Measurements from ENCODE around the gene NKAIN1.
"Not testable (repeated sequence)": the region's sequence is repeated elsewhere in the genome, so short reads cannot be mapped to it uniquely, and the experiment has no call there.

Gene NKAIN1

DNA sequence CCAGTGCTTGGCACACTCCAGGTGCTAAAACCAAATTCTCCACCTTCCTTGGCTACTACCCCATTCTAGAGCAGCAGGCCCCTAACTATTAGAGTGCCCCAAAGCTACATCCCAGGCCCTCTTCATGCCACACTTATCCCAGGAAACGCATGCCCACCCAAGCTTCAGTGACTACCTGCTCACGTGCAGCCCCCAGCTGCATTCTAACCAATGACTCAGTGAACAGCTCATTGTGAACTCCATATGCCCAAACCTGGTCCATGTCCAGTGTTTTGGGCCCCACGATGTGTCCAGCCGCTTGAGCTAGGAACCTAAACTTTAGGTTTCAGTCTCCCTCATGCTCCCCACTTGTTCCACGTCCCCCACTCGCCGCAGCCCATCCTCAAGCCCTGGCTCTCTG, 41.5 kb downstream of the NKAIN1 start:
- no peak for DNase-seq (ENCODE audit: low read depth, low spot score)

DNA sequence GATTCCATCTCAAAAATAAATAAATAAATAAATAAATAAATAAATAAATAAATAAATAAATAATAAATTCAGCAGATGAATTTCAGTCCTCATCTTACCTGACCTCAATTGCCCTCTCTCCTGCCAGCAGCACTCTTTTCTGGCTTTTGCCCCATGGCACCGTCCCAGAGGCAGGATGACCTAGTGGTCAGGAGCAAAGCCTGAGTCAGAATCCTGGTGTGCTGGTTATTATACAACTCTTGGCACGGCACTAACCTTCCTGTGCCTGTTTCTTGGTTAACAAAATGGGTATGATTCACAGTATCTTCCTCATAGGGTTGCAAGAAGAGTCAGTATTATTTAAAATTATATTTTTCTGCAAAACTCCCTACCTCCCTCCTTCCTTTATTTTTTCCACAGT, 43.0 kb downstream of the NKAIN1 start:
- no peak for DNase-seq (ENCODE audit: low read depth, low spot score)

DNA sequence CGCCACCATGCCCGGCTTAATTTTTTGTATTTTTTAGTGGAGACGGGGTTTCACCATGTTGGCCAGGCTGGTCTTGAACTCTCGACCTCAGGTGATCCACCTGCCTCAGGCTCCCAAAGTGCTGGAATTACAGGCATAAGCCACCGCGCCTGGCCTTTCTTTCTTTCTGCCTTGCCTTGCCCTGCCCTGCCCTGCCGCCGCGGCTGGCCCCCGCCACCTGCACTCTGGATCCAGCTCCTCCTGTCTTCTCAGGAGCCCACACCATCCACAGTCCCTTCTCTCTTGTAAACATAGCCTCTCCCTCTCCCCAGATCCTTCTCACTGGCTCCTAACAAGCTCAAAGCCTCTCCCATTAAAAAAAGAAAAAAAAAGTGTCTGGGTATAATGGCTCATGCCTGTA, 44.4 kb downstream of the NKAIN1 start:
- DNase-seq (ENCODE audit: low read depth, low spot score) = not testable (repeated sequence)

DNA sequence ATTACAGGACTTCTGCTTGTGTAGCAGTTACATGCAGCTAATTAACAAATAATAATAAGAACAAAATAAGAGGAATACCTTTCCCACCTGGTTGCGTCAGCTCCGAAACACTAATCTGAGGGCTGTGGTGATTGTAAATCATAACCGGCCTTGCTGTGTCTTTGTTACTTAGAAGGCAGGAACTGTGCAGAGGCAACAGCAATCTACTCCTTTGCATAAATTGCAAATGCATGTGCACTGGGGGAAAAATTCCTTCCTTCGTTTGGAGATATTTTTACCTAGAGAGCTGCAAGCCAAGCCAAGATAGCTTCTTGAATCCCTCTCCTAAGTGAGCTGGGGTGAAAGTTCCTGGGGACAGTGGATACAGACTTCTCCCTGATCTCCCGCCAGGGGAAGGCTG, 46.0 kb downstream of the NKAIN1 start:
- no peak for DNase-seq (ENCODE audit: low read depth, low spot score)

DNA sequence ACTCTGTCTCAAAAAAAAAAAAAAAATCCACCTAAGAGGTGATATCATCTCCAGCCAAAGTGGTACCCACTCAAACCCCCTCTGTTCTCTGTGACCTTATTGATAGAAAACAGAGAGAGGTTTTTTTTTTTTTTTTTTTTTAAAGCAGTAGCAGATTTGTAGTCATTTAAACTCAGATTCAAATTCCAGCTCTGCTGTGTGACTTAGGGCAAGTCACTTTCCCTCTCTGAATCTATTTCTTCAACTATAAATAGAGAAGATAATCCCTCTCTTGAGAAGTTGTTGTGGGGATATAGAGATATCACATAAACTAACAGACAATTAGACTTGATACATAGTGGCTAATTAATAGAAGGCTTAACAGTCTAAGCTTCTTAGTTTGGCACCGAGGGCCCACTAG, 48.4 kb downstream of the NKAIN1 start:
- no peak for DNase-seq (ENCODE audit: low read depth, low spot score)

DNA sequence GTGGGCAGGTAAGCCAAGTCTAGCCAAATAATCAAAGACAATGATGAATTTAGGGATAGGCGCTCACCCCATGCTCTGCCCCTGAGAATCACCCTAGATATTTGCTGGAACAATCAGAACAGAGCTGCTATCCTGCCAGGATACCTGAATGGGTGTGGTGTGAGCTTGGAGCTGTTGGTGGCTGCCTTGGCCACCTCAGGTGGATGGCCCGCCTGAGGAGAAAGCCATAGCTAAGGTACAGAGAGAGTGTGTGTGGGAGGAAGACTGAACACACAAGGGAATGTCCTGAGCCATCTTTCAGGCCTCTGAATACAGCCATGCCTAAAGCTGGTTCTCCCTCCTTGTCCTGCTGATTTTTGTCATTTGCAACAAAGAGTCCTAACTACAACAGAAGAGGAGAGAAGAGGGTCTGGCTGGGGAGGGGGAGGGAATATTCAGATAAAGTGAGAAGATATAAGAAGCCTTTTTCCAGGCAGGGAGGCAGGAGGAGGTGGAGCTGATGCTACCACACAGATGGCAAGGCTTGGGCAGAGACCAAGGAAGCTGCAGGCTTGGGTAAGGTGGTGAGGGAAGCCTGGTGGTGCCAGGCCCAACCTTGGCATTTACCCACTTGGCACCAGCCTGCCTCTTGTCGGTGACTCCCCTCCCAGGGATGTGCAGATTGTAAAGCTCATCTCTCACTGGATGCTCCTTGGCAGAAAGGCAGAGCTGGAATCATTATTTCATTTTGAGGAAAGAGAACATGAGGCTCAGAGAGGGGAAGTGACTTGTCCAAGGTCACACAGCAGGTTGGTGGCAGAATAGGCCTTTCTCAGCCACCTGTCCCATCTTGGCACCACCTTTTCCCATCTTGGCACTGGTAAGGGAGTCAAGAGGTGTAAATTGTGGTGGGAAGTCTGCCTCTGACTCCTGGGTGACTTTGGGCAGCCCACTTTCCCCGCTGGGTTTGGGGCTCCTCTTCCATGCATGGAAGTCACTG, 49.7 kb downstream of the NKAIN1 start:
- DNase-seq (ENCODE audit: low read depth, low spot score) = no peak

DNA sequence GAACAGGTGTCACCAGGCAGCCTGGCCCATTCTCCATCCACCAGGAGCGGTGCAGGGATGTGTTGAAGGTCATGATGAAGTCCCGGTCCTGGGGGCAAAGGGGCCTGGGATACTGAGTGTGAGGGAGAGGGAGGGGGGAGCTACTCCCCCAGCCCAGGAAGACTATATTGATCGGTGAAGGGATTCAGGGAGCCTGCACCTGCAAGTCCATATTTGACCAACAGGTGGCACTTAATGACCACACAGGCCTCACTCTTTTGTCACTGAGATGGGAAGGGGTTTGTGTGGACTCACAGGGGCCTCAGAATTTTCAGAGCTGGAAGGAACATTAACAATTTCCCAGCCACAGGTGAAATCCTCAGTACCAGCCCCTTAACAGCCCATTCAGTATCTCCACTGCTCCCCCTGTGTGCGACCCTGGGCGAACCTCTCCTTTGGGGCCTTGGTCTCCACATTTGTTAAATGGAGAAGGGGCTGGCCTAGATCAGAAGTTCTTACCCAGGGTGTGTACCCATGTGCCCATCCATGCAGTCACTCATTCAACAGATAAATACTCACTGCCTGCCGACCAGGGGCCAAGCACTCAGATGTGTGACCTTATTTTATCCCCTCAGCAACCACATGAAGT, 55.6 kb downstream of the NKAIN1 start:
- no peak for DNase-seq (ENCODE audit: low read depth, low spot score)

DNA sequence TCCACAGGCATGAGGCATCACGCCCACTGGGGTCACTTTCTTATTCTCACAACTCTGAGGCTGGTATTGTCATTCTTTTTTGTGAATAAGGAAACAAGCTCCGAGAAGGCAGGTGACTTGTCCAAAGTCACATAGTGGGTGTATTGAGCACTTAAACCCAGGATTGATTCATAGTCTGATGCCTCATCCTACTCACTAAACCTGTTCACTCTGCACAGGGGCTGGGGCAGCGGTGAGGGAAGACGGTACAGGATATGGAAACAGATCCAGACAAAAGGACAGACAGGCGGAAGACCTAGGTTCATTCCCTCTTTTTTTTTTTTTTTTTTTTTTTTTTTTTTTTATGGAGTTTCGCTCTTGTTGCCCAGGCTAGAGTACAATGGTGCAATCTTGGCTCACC, 56.6 kb downstream of the NKAIN1 start:
- no peak for DNase-seq (ENCODE audit: low read depth, low spot score)

DNA sequence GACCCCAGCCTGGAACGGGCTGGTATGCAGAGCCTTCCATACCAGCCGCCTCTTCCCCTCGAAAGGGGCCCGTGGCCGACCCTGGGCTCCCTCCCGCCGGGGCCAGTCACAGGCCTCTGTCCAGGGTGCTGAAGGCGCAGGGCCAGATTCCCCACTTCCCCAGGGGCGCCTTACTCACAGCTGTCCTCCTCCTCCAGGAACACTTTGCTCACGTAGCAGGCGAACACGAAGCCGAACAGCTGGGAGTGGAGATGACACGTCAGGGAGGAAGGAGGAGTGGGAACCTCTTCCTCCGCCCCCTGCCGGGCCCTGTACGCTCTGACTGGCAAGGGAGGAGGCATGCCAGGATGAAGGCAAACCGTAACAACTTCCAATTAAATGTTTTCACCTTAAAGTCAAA, 57.3 kb downstream of the NKAIN1 start:
- peak; percentile 71 for DNase-seq (ENCODE audit: low read depth, low spot score)

DNA sequence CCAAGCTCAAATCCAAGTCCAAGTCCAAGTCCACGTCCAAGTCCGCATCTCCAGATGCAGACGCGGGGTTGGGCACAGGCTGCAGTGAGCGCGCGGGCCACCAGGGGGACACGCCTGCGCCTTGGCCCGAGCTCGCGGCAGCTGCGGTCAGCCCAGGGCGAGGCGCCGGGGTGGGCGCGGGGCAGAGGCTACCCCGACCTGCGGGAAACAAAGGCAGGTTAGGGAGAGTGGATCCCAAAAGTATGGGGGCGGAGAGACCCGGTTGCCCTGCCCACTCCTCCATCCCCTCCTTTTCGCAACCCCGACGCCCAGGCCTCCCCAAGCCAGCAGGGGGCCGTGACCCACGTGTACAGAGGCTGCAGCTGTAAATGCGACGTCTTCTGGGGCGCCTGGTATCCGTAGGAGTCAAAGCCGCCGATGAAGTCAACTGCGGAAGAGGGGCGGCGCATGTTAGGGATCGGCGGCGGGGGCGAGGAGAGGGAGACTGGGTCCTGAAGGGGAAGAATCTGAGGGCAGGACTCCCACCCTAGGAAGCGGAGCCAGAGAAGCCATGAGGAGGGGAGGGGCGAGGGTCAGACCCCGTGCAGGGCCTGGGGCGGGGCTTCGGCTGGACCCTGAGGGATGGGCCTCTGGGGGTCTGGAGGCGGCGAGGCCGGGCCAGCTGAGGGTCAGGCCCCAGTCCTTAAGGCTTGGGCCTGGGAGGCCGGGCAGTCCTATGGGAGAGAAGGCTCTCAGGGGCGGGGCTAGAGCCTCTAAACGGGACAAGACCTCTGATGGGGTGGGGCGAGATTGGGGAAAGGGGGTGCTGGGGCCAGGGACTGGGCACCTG, 58.0 kb downstream of the NKAIN1 start:
- DNase-seq (ENCODE audit: low read depth, low spot score) = no peak

DNA sequence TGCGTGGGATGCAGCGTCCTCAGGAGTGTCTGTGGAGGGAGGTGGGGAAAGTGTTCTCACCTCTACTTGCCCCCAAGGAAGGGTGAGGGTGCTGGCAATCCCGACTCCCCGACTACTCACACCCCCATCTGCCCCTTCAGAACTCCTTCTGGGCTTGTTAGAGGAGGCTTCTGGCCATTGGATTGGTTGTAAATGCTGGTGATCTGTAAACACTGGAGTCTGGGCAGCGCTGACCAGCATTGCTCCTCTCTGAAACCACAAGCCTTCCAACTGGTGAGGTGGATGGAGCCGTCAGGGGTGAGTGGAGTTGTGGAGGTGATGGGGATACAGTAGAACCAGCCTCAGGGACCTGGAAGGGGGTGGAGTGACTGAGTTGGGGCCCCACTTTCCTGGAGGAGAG, 59.3 kb downstream of the NKAIN1 start:
- DNase-seq (ENCODE audit: low read depth, low spot score) = no peak

DNA sequence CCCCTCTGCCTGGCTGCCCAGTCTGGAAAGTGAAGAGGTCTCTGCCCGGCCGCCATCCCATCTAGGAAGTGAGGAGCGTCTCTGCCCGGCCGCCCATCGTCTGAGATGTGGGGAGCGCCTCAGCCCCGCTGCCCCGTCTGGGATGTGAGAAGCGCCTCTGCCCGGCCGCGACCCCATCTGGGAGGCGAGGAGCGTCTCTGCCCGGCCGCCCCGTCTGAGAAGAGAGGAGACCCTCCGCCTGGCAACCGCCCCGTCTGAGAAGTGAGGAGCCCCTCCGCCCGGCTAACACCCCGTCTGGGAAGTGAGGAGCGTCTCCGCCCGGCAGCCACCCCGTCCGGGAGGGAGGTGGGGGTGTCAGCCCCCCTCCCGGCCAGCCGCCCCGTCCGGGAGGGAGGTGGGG, 63.4 kb downstream of the NKAIN1 start:
- not testable (repeated sequence) for DNase-seq (ENCODE audit: low read depth, low spot score)

DNA sequence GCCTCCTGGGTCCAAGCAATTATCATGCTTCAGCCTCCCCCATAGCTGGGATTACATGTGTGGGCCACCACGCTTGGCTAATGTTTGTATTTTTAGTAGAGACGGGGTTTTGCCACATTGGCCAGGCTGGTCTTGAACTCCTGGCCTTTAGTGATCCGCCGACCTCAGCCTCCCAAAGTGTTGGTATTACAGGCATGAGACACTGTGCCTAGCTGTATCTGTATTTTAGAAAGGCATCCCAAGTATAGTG, 69.3 kb downstream of the NKAIN1 start:
- no peak for DNase-seq (ENCODE audit: low read depth, low spot score)

DNA sequence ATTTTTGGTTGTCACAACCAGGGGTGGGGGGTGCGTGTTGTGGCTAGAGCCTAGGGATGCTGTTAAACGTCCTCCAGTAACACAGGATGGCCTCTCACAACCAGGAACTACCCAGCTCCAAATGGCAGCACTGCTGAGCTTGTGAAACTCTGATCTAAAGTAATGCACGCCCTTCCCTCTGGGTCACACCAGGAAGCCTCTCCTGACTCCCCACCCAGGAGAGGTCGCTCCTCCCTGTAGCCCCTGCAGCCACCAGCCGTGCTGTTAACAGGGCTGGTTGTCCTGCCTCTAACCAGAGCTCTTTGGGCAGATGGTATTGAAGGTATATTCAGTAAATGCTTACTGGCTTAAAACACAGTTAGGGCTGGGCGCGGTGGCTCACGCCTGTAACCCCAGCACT, 73.2 kb downstream of the NKAIN1 start:
- no peak for DNase-seq (ENCODE audit: low read depth, low spot score)

DNA sequence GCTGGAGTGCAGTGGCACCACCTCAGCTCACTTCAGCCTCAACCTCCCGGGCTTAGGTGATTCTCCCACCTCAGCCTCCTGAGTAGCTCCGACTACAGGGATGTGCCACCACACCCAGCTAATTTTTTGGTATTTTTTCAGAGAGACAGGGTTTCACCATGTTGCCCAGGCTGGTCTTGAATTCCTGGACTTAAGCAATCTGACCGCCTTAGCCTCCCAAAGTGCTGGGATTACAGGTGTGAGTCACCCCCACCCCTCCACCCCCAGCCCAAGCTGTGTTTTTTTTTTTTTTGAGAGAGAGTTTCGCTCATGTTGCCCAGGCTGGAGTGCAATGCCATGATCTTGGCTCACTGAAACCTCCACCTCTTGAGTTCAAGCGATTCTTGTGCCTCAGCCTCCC, 75.4 kb downstream of the NKAIN1 start:
- no peak for DNase-seq (ENCODE audit: low read depth, low spot score)

DNA sequence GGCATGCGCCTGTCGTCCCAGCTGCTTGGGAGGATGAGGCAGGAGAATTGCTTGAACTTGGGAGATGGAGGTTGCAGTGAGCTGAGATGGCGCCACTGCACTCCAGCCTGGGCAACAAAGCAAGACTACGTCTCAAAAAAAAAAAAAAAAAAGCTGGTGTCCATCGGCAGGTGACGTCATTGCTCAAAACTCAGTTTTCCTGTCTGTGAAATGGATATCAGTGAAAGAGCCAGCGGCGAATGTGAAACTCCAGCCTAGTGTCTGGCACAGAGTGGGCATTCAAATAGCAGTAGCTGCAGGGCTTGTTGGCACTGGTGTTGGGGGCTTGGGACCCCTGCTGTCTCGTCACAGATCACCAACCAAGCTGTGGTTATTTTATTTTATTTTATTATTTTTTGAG, 75.8 kb downstream of the NKAIN1 start:
- no peak for DNase-seq (ENCODE audit: low read depth, low spot score)

DNA sequence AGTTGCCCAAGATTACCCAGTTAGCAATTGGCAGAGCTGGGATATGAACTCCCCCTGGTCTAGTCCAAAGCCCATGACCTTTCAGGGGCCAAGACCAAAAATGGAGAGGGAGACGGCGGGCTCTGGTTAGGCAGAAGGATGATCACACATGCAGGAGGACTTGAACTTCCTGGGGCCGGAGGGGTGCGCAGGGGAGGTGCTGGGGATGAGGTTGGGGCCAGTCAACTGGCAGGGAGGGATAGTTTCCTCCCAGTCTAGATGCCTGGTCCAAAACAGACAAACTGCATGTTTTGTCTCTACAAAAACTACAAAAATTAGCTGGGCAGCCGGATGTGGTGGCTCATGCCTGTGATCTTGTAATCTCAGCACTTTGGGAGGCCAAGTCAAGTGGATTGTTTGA, 78.1 kb downstream of the NKAIN1 start:
- DNase-seq (ENCODE audit: low read depth, low spot score) = no peak

DNA sequence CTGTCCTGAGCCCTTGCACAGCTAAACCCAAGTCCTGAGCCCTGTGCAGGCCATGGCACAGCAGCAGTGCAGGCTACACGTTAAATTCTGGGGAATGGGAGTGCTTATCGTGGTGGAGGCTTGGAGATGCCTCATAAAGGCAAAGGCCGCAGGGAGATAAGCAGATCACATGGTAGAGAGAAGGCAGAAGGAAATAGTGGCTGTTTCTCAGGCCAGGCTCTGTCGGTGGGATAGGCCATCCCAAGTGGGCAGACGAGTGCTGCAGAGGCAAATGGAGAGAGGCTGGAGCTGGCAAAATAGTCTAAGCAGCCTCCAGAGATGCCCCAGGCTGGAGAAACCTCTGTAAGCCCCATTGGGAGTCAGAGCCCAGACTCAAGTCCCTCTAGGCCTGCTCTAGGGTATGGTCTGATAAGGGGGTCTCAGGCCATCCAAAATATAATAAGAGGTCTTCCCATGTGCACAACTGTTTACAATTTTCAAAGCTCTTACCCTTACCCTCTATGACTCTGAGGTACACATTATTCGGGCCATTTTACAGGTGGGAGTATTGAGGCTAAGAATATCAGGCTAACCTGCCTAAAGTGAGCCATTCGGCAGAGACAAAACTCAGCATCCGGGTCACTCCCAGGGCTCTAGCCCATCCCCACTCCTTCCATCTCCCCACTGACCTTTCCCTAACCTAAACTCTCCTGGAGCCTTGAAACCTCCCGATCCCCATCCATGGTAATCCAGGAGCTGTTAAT, 79.6 kb downstream of the NKAIN1 start:
- no peak for DNase-seq (ENCODE audit: low read depth, low spot score)

DNA sequence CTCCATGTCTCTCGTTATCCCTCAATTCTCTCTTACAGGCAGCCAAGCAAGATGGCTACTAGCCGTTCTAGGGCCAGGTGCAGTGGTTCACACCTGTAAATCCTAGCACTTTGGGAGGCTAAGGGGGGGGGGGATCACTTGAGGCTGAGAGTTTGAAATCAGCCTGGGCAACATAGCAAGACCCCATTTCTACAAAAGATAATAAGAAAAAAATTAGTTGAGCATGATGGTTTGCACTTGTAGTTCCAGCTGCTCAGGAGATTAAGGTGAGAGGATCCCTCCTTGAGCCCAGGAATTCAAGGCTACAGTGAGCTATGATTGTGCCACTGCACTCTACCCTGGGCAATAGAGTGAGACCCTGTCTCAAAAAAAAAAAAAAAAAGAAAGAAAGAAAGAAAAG, 80.4 kb downstream of the NKAIN1 start:
- no peak for DNase-seq (ENCODE audit: low read depth, low spot score)

DNA sequence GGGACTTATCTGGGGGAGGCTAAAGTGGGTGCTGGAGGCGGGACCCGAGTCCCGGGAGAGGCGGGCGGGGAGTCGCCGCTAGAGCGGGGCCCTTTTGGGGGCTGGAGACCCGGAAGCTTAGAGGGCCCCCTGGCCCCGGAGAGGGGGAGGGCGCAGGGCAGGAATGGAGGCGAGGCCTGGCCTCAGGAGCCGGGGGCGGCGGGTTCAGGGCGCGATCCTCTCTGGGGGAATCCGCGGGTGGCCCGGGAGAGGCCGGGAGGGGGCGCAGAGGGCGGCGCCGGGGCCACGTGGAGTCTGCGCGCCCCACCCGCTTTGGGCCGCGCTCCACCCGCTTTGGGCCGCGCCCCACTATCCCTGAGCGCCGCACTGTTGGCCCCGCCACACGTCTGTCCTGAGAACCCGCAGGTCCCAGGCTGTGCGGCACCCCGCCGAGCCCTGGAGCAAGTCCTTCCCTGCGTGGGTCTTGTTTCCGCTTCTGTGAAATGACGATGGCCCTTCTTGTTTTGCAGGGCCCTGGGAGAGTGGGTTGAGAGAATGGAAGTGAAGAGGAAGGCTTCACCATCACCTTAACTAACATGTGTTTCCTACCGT, 84.4 kb downstream of the NKAIN1 start:
- DNase-seq (ENCODE audit: low read depth, low spot score) = no peak

DNA sequence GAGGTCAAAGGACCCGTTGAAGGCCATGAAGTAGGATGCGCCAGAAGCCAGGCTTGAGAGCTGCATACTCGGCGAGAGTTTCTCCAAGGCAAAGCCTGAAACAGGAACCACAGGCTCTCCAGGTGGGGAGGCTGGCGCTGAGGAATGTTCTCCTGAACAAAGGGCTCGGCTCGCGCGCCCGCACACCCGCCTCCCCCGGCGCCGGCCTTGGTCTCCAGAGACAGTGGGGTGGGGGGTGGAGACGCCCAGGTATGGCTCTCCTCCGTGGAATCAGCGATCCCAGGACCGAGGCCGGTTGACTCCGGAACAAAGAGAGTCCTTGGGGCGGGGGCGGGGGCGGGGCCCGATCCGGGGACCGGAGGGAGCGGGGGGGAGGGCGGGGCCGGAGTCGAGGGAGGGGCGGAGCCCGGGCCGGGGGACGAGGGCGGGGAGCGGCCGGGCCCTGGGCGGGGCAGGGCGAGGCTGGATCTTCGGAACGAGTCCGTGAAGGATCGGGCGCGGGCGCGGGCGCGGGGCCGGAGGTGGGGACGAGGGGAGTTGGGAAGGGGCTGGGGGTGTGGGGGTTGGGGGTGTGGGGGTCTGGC, 85.0 kb downstream of the NKAIN1 start:
- peak; percentile 4 for DNase-seq (ENCODE audit: low read depth, low spot score)

All from brain pericyte (primary cell).